H1 (cell line): ENCODE measurements around the gene LCLAT1. TPM values are rescaled to one million over a fixed set of nuclear protein-coding genes. Genes with fewer than 3 reads are reported as not detected.

Experiments
- CTCF ChIA-PET: fragments of 300-600 bp; sonication (Branson Sonifier 250); formaldehyde crosslinking; loops from one replicate; lab custom pipeline; 2021; ENCODE audit not compliant: partially characterized antibody; lab: Charles Lee
- POLR2A ChIA-PET: fragments of 300-600 bp; sonication (Branson Sonifier 250); formaldehyde crosslinking; loops from one replicate; lab custom pipeline; 2021; ENCODE audit warnings: inconsistent platforms; ENCODE audit not compliant: partially characterized antibody; lab: Charles Lee
- DNase-seq, 2 experiments: peaks; one replicate each; pipeline versions ENCODE4 v3.0.0 to v3.0.0-alpha.2; 2010 to 2022; ENCODE audit warnings: low spot score in 2 of 2, low read depth in 1 of 2, mixed read lengths in 1 of 2
- FAIRE-seq: peaks from 2 replicates; lab custom pipeline; 2011; peaks lifted over from hg19 to GRCh38; lab: Jason Lieb, UNC
- H2AFZ ChIP-seq: 2 replicates; pipeline ENCODE4 v1.8.1; 2012; ENCODE audit warnings: low read length, inconsistent platforms
- H2AK5ac ChIP-seq: 2 replicates; pipeline ENCODE4 v1.6.1; 2013; ENCODE audit warnings: low read depth, low read length
- H2BK120ac ChIP-seq: replicated peaks from 2 replicates; pipeline ENCODE3; 2013; ENCODE audit warnings: low read depth, low read length, inconsistent platforms
- H2BK12ac ChIP-seq: 2 replicates; pipeline ENCODE4 v1.6.1; 2013; ENCODE audit warnings: low read depth, low read length
- H2BK15ac ChIP-seq: 2 replicates; pipeline ENCODE4 v1.6.1; 2013; ENCODE audit warnings: low read length
- H2BK20ac ChIP-seq: 2 replicates; pipeline ENCODE4 v1.6.1; 2013; ENCODE audit warnings: low read length
- H2BK5ac ChIP-seq: 2 replicates; pipeline ENCODE4 v1.6.1; 2013; ENCODE audit warnings: low read depth, low read length
- H3K14ac ChIP-seq: 2 replicates; pipeline ENCODE4 v1.6.1; 2013; ENCODE audit warnings: inconsistent platforms; ENCODE audit not compliant: insufficient read length
- H3K18ac ChIP-seq: 2 replicates; pipeline ENCODE4 v1.6.1; 2013; ENCODE audit warnings: low read length; ENCODE audit errors: extremely low read depth
- H3K23ac ChIP-seq: 2 replicates; pipeline ENCODE4 v1.6.1; 2013; ENCODE audit warnings: inconsistent platforms; ENCODE audit not compliant: insufficient read length
- H3K23me2 ChIP-seq: 2 replicates; pipeline ENCODE4 v1.6.1; 2013; ENCODE audit warnings: low read depth, low read length
- H3K27ac ChIP-seq: 2 replicates; pipeline ENCODE4 v1.6.1; 2011; ENCODE audit warnings: low read depth, low read length, inconsistent platforms
- H3K27me3 ChIP-seq, 4 experiments: replicated peaks in 1 of 4; 1 replicate in 1 of 4; 2 replicates in 3 of 4; pipeline versions ENCODE4 v1.6.1 to v1.8.1; 2011 to 2013; ENCODE audit warnings: low read length in 3 of 4, mild to moderate bottlenecking in 3 of 4, inconsistent platforms in 2 of 4, mixed read lengths in 2 of 4, moderate library complexity in 1 of 4; ENCODE audit not compliant: control insufficient read depth in 3 of 4, insufficient read depth in 3 of 4; ENCODE audit errors: extremely low read depth in 1 of 4
- H3K36me3 ChIP-seq, 4 experiments: 2 replicates each; pipeline versions ENCODE4 v1.6.1 to v1.8.1; 2011 to 2013; ENCODE audit warnings: mild to moderate bottlenecking in 4 of 4, low read length in 3 of 4, moderate library complexity in 2 of 4, control low read depth in 1 of 4, inconsistent platforms in 1 of 4; ENCODE audit not compliant: insufficient read depth in 4 of 4, control insufficient read depth in 2 of 4
- H3K4ac ChIP-seq: replicated peaks from 2 replicates; pipeline ENCODE3; 2013; ENCODE audit warnings: low read length, low read depth, mixed read lengths, inconsistent platforms; ENCODE audit not compliant: insufficient read length
- H3K4me1 ChIP-seq, 4 experiments: replicated peaks in 1 of 4; 1 replicate in 1 of 4; 2 replicates in 3 of 4; pipeline versions ENCODE4 v1.6.1 to v1.8.1; 2011 to 2013; ENCODE audit warnings: low read length in 3 of 4, inconsistent platforms in 2 of 4, mixed read lengths in 1 of 4; ENCODE audit not compliant: insufficient read depth in 4 of 4, control insufficient read depth in 3 of 4
- H3K4me2 ChIP-seq, 2 experiments: 2 replicates each; pipeline versions ENCODE4 v1.6.1 to v1.8.1; 2011 to 2013; ENCODE audit warnings: low read depth in 2 of 2, low read length in 2 of 2, control low read depth in 1 of 2, inconsistent platforms in 1 of 2, mild to moderate bottlenecking in 1 of 2; ENCODE audit not compliant: insufficient read depth in 1 of 2
- H3K4me3 ChIP-seq, 4 experiments: fragments of 200-600, 300-600 bp in 1 of 4; sonication (generic), shearing (Covaris generic), sonication (Bioruptor Twin) in 1 of 4; 2 replicates each; pipeline versions ENCODE4 v1.5.1 to v1.8.1; 2011 to 2016; ENCODE audit warnings: low read length in 4 of 4, low read depth in 3 of 4, control low read depth in 2 of 4, inconsistent platforms in 2 of 4, mild to moderate bottlenecking in 2 of 4, mixed read lengths in 1 of 4, moderate library complexity in 1 of 4; ENCODE audit not compliant: insufficient read depth in 2 of 4; ENCODE audit errors: extremely low read depth in 1 of 4
- H3K56ac ChIP-seq: replicated peaks from 2 replicates; pipeline ENCODE3; 2013; ENCODE audit warnings: low read depth, mild to moderate bottlenecking, mixed read lengths, low read length, inconsistent platforms; ENCODE audit not compliant: insufficient read length
- H3K79me1 ChIP-seq: 2 replicates; pipeline ENCODE4 v1.6.1; 2013; ENCODE audit warnings: low read depth, low read length, control low read depth
- H3K79me2 ChIP-seq, 2 experiments: 2 replicates each; pipeline versions ENCODE4 v1.6.1 to v1.8.1; 2012 to 2013; ENCODE audit warnings: low read length in 2 of 2, mild to moderate bottlenecking in 2 of 2, inconsistent platforms in 1 of 2; ENCODE audit not compliant: insufficient read depth in 2 of 2, control insufficient read depth in 1 of 2
- H3K9ac ChIP-seq, 4 experiments: replicated peaks in 1 of 4; 1 replicate in 1 of 4; 2 replicates in 3 of 4; pipeline versions ENCODE4 v1.6.1 to v1.8.1; 2011 to 2013; ENCODE audit warnings: low read depth in 3 of 4, low read length in 3 of 4, control low read depth in 2 of 4, mild to moderate bottlenecking in 2 of 4, moderate library complexity in 2 of 4, inconsistent platforms in 1 of 4; ENCODE audit errors: extremely low read depth in 1 of 4
- H3K9me3 ChIP-seq, 2 experiments: 2 replicates each; pipeline versions ENCODE4 v1.6.1 to v1.8.1; 2012 to 2013; ENCODE audit warnings: mild to moderate bottlenecking in 2 of 2, moderate library complexity in 2 of 2, control low read depth in 1 of 2, inconsistent platforms in 1 of 2, low read depth in 1 of 2, low read length in 1 of 2, mixed read lengths in 1 of 2; ENCODE audit not compliant: insufficient read depth in 2 of 2
- H4K20me1 ChIP-seq, 2 experiments: replicated peaks in 1 of 2; 2 replicates each; pipeline versions ENCODE3 to v1.8.1; 2011 to 2013; ENCODE audit warnings: inconsistent platforms in 2 of 2, low read length in 2 of 2, mild to moderate bottlenecking in 1 of 2; ENCODE audit not compliant: insufficient read depth in 2 of 2, control insufficient read depth in 1 of 2
- H4K5ac ChIP-seq: 2 replicates; pipeline ENCODE4 v1.6.1; 2013; ENCODE audit warnings: low read length, low read depth, mixed read lengths, inconsistent platforms; ENCODE audit not compliant: insufficient read length
- H4K8ac ChIP-seq: 2 replicates; pipeline ENCODE4 v1.8.0; 2013; ENCODE audit warnings: mild to moderate bottlenecking, moderate library complexity, low read length, inconsistent platforms; ENCODE audit not compliant: insufficient read depth; ENCODE audit errors: extremely low read depth
- H4K91ac ChIP-seq: replicated peaks from 2 replicates; pipeline ENCODE3; 2013; ENCODE audit warnings: low read length, mixed read lengths, inconsistent platforms; ENCODE audit not compliant: insufficient read length
- EZH2 ChIP-seq: fragments of 200-600 bp; sonication (generic); IDR thresholded peaks from 2 replicates; pipeline ENCODE4 v1.7.1; 2012; ENCODE audit warnings: low read depth, mild to moderate bottlenecking, moderate library complexity, low read length, inconsistent platforms; ENCODE audit not compliant: severe bottlenecking
- GABPA ChIP-seq: IDR thresholded peaks from 2 replicates; pipeline ENCODE4 v1.6.1; 2011; ENCODE audit warnings: mild to moderate bottlenecking, low read length, moderate library complexity, borderline replicate concordance; ENCODE audit not compliant: insufficient read depth
- GTF2F1 ChIP-seq: IDR thresholded peaks from 2 replicates; pipeline ENCODE4 v1.6.1; 2012; ENCODE audit warnings: low read depth, low read length, improper control_type of control experiment, borderline replicate concordance
- MAFK ChIP-seq: IDR thresholded peaks from 2 replicates; pipeline ENCODE4 v1.6.1; 2012; ENCODE audit warnings: low read depth, mild to moderate bottlenecking, improper control_type of control experiment, low read length
- MAX ChIP-seq: IDR thresholded peaks from 2 replicates; pipeline ENCODE4 v1.6.1; 2012; ENCODE audit warnings: inconsistent platforms
- PHF8 ChIP-seq: fragments of 200-600 bp; sonication (generic); conservative IDR thresholded peaks from 2 replicates; pipeline ENCODE4 v1.7.1; 2012; ENCODE audit warnings: low read depth, mild to moderate bottlenecking, inconsistent platforms, low read length, moderate library complexity
- RFX5 ChIP-seq: IDR thresholded peaks from 2 replicates; pipeline ENCODE4 v1.6.1; 2011; ENCODE audit warnings: low read depth, low read length, improper control_type of control experiment, borderline replicate concordance
- RNF2 ChIP-seq: fragments of 200-900, 300-1000 bp; sonication (generic); IDR thresholded peaks from 2 replicates; pipeline ENCODE4 v1.7.1; 2016; ENCODE audit warnings: borderline replicate concordance, low read depth, mild to moderate bottlenecking, antibody characterized with exemption, low read length; ENCODE audit not compliant: poor library complexity, severe bottlenecking; ENCODE audit errors: missing control alignments
- RXRA ChIP-seq: IDR thresholded peaks from 2 replicates; pipeline ENCODE4 v1.6.1; 2011; ENCODE audit warnings: low read depth, mild to moderate bottlenecking, low read length, moderate library complexity; ENCODE audit not compliant: insufficient read depth
- SP1 ChIP-seq: IDR thresholded peaks from 2 replicates; pipeline ENCODE4 v1.6.1; 2011; ENCODE audit warnings: low read depth, low read length
- SP4 ChIP-seq: IDR thresholded peaks from 2 replicates; pipeline ENCODE4 v1.6.1; 2012; ENCODE audit warnings: low read length, inconsistent platforms
- USF2 ChIP-seq: IDR thresholded peaks from 2 replicates; pipeline ENCODE4 v1.6.1; 2011; ENCODE audit warnings: low read length, improper control_type of control experiment
- YY1 ChIP-seq: IDR thresholded peaks from 2 replicates; pipeline ENCODE4 v1.6.1; 2011; ENCODE audit warnings: low read depth, mild to moderate bottlenecking, low read length
- WGBS, 2 experiments: shearing (Covaris generic) in 1 of 2; methylation state at CpG; one replicate each; pipeline versions ENCODE4 v1.1.6 to v1.1.7; 2013 to 2015; ENCODE audit warnings: low lambda C conversion rate in 2 of 2, mixed read lengths in 2 of 2, inconsistent platforms in 1 of 2, low coverage in 1 of 2, missing lambda C conversion rate in 1 of 2; ENCODE audit not compliant: insufficient replicate concordance in 2 of 2, insufficient coverage in 1 of 2, insufficient read length in 1 of 2; ENCODE audit errors: extremely low coverage in 1 of 2, missing lambda C conversion rate in 1 of 2; 5-methylcytosine and 5-hydroxymethylcytosine counted together
- polyA plus RNA-seq, 7 experiments: library from polyadenylated mRNA; depleted of rRNA in 3 of 7; stranded (reverse) in 5 of 7; unstranded in 2 of 7; fragments of >200 nt in 5 of 7; fragments of 200-250 nt in 2 of 7; gene quantifications; 1 replicate in 5 of 7; 2 replicates in 1 of 7; 4 replicates in 1 of 7; pipeline versions ENCODE4 v1.2.1 to v1.2.3, GENCODE V29; 2011 to 2013; ENCODE audit warnings: missing spikeins in 2 of 7, mixed read lengths in 2 of 7
- total RNA-seq: library from RNA; stranded (reverse); fragmentation: NEBNext Ultra II Directional; extraction: Animal tissue kit (Norgen Biotek cat#: 25700); gene quantifications from 2 replicates; pipeline ENCODE4 v1.2.1, GENCODE V29; 2021

LCLAT1 gene
- total and polyA plus RNA-seq, 2 of the 8 experiments (the other 6 are each of a cell fraction or from before 2014, with no cell fraction given) = 7.6 to 22.0 TPM

GRCh38 chr2:30492185-30492584, 45.1 kb downstream of the LCLAT1 start:
- Histone ChIP-seq H3K4me2 (no peak overlapping the region), H2BK120ac (no peak overlapping the region), H3K27me3 (no peaks in the 10 kb centered on the region), H3K23ac (no peak overlapping the region), H2BK5ac (no peak overlapping the region), H2BK12ac (no peak overlapping the region), H3K27ac (no peak overlapping the region), H3K36me3 (no peaks in the 10 kb centered on the region), H2AFZ (no peak overlapping the region), H2AK5ac (no peak overlapping the region), H3K18ac (no peak overlapping the region), H3K79me1 (peaks cover 4% of the 10 kb centered on the region; the same call in 1 of the 2 replicates), H2BK15ac (no peak overlapping the region), H3K79me2 (peaks cover 0 to 19% of the 10 kb centered on the region in 2 experiments; a peak in 3 of 4 replicates), H4K5ac (no peak overlapping the region), H3K4ac (no peak overlapping the region), H4K91ac (no peak overlapping the region), H3K9ac (no peak overlapping the region), H3K4me1 (no peaks in the 10 kb centered on the region), H4K20me1 (peaks cover 0 to 3% of the 10 kb centered on the region in 2 experiments), H4K8ac (no peak overlapping the region), H3K9me3 (no peaks in the 10 kb centered on the region), H2BK20ac (no peak overlapping the region), H3K23me2 (no peaks in the 10 kb centered on the region), H3K4me3 (no peak overlapping the region), H3K14ac (no peak overlapping the region), H3K56ac (no peak overlapping the region)
- WGBS, 2 experiments = 95% methylated on average over 1 of the region's 1 CpG; no CpG with 5 or more reads in 1 of the 2 experiments
- ChIA-PET POLR2A (no interaction called here), CTCF (interaction anchor here (0.6 to 3.4 kb wide), 5 partner anchors 12 to 286 kb away, joined by 3 to 16 read pairs (median 4); no protein-coding TSS in a partner anchor)
- FAIRE-seq (no peak), DNase-seq (no peak)
- no peak for TF ChIP-seq RXRA
- no peak for TF ChIP-seq GTF2F1
- no peak for TF ChIP-seq MAFK
- TF ChIP-seq GABPA = no peak
- no peak for TF ChIP-seq SP4
- no peak for TF ChIP-seq YY1
- TF ChIP-seq RNF2 = no peak
- TF ChIP-seq MAX = no peak
- TF ChIP-seq PHF8 = no peak
- no peak for TF ChIP-seq SP1
- no peak for TF ChIP-seq EZH2
- no peak for TF ChIP-seq USF2
- no peak for TF ChIP-seq RFX5
